ENCODE data around the gene CUTA. TPM values are rescaled to one million over a fixed set of nuclear protein-coding genes. Genes with fewer than 3 reads are reported as not detected.

CUTA gene
- total RNA-seq, 2 experiments from 2014 or later, result 176 to 185 TPM

- H3K4me1 Mint-ChIP-seq (ENCODE audit: low read depth), result peaks cover 64% of the 10 kb centered on the region
- peaks cover 65% of the 10 kb centered on the region for H3K4me1 ChIP-seq (ENCODE audit: insufficient read depth, low read length)
Measured at GRCh38 chr6:33411632-33412005, 6.3 kb downstream of the CUTA start.

GRCh38 chr6:33410711-33411631, 6.9 kb downstream of the CUTA start, which contains the start of gene PHF1:
Gene PHF1, plus strand, starts transcription at chr6:33411014. Its CDS starts 1,250 bp downstream, at chr6:33412264.
- CTCF ChIA-PET, result interaction anchor here (1.5 to 2.7 kb wide), 3 partner anchors 15 to 66 kb away, joined by 4 to 10 read pairs (median 6); no protein-coding TSS in a partner anchor
- Mint-ChIP-seq H3K27ac (peak within 1 kb of the TSS; percentile 98), H3K4me1 (ENCODE audit: low read depth) (peaks cover 59% of the 10 kb centered on the region)

More at GRCh38 chr6:33411632-33412005, 6.3 kb downstream of the CUTA start:
- Mint-ChIP-seq H3K9me3 (no peaks in the 10 kb centered on the region), H3K27me3 (no peaks in the 10 kb centered on the region), H3K4me3 (peak overlapping the region; percentile 94), H3K36me3 (ENCODE audit: low read depth) (peaks cover 59% of the 10 kb centered on the region), H3K27ac (peak overlapping the region; percentile 98)
- Histone ChIP-seq H3K27me3 (ENCODE audit: control insufficient read depth in 1 of 2, insufficient read depth in 2 of 2, low read length in 2 of 2) (no peaks in the 10 kb centered on the region), H3K4me3 (ENCODE audit: low read length) (peak overlapping the region; percentile 81), H3K9me3 (ENCODE audit: control insufficient read depth in 1 of 2, insufficient read depth in 1 of 2, low read length in 2 of 2) (no peaks in the 10 kb centered on the region), H3K36me3 (ENCODE audit: insufficient read depth, low read length) (peaks cover 42% of the 10 kb centered on the region), H3K27ac (ENCODE audit: low read depth in 1 of 2, low read length in 2 of 2) (peak overlapping the region; percentile 91 to 99)
- ChIA-PET CTCF (interaction anchor here (1.2 to 2.7 kb wide), 2 partner anchors 13 to 14 kb away, joined by 3 to 10 read pairs; no protein-coding TSS in a partner anchor), POLR2A (interaction anchor here (1.1 to 2.8 kb wide), 8 partner anchors 7 to 168 kb away, joined by 3 to 19 read pairs (median 8); partner anchors contain the start of genes BAK1, CUTA, ZBTB22 and ZBTB9)
- no peak for TF ChIP-seq CTCF (IDR thresholded peaks at IDR 0.05)
- ATAC-seq (ENCODE audit: poor library complexity) (no peak), DNase-seq (no peak)
- intact Hi-C loops (cut with DNase I, micrococcal nuclease), result loop anchor here (2.0 to 5.0 kb wide), 2 partner anchors 17 to 209 kb away; partner anchors contain the start of genes HSD17B8 (in 1 of the 2), RXRB (in 1 of the 2) and SLC39A7 (in 1 of the 2)

More at GRCh38 chr6:33410711-33411631, 6.9 kb downstream of the CUTA start, which contains the start of gene PHF1:
- Histone ChIP-seq H3K36me3 (ENCODE audit: insufficient read depth, low read length) (peaks cover 40% of the 10 kb centered on the region), H3K4me1 (ENCODE audit: insufficient read depth, low read length) (peaks cover 64% of the 10 kb centered on the region), H3K27me3 (ENCODE audit: control insufficient read depth in 1 of 2, insufficient read depth in 2 of 2, low read length in 2 of 2) (no peaks in the 10 kb centered on the region), H3K4me3 (ENCODE audit: low read length) (peak within 1 kb of the TSS; percentile 81), H3K27ac (ENCODE audit: low read depth in 1 of 2, low read length in 2 of 2) (peak within 1 kb of the TSS; percentile 95 to 99), H3K9me3 (ENCODE audit: control insufficient read depth in 1 of 2, insufficient read depth in 1 of 2, low read length in 2 of 2) (no peaks in the 10 kb centered on the region)
- no peaks in the 10 kb centered on the region for H3K9me3 Mint-ChIP-seq
- POLR2A ChIA-PET, result interaction anchor here (0.5 to 2.8 kb wide), 18 partner anchors 8 to 439 kb away, joined by 3 to 19 read pairs (median 4); partner anchors contain the start of genes B3GALT4, BAK1, CUTA and RPS18
- DNase-seq, result peak in 10 of 14 experiments; percentile 66 to 97 (median 77)
- no peaks in the 10 kb centered on the region for H3K27me3 Mint-ChIP-seq
- peaks cover 52% of the 10 kb centered on the region for H3K36me3 Mint-ChIP-seq (ENCODE audit: low read depth)
- H3K4me3 Mint-ChIP-seq, result peak within 1 kb of the TSS; percentile 95
- intact Hi-C loops (cut with DNase I, micrococcal nuclease), result loop anchor here (1.0 to 5.0 kb wide), 6 partner anchors 7 to 209 kb away; partner anchors contain the start of genes CUTA (in 1 of the 2), HSD17B8 (in 1 of the 2), KIFC1 (in 1 of the 2) and RXRB (in 1 of the 2)
- no peak for TF ChIP-seq CTCF (IDR thresholded peaks at IDR 0.05)
- peak; percentile 57 for ATAC-seq (ENCODE audit: poor library complexity)
